ENCODE measurements around the gene MYH13. TPM values are rescaled to one million over a fixed set of nuclear protein-coding genes. Genes with fewer than 3 reads are reported as not detected.

MYH13 gene
- total RNA-seq, 4 donors from 2014 or later, result not detected

- Histone ChIP-seq H3K4me3 (no peak overlapping the region), H3K27ac (no peak overlapping the region), H3K4me1 (no peaks in the 10 kb centered on the region), H3K9me3 (no peaks in the 10 kb centered on the region), H3K27me3 (no peaks in the 10 kb centered on the region), H3K36me3 (no peaks in the 10 kb centered on the region)
- TF ChIP-seq CTCF (IDR thresholded peaks at IDR 0.05), result no peak
- no peak for TF ChIP-seq EP300 (IDR thresholded peaks at IDR 0.05)
- no peak for TF ChIP-seq POLR2A (IDR thresholded peaks at IDR 0.05)
- 80 to 84% methylated on average over 4 of the region's 4 CpGs for WGBS, 2 donors
- no peak for DNase-seq (ENCODE audit: low spot score in 2 of 2)
These were observed 42.4 kb upstream of the MYH13 start for GRCh38 chr17:10415161-10415560.

- no peak for TF ChIP-seq CTCF (IDR thresholded peaks at IDR 0.05)
- TF ChIP-seq POLR2A (IDR thresholded peaks at IDR 0.05), result no peak
- TF ChIP-seq EP300 (IDR thresholded peaks at IDR 0.05), result no peak
- DNase-seq (ENCODE audit: low spot score in 2 of 2), result no peak
- H3K27me3 ChIP-seq, result no peaks in the 10 kb centered on the region
- no peak overlapping the region for H3K4me3 ChIP-seq
- H3K36me3 ChIP-seq, result no peaks in the 10 kb centered on the region
- H3K4me1 ChIP-seq, result no peaks in the 10 kb centered on the region
- no peaks in the 10 kb centered on the region for H3K9me3 ChIP-seq
- no peak overlapping the region for H3K27ac ChIP-seq
These were observed 30.8 kb upstream of the MYH13 start for GRCh38 chr17:10403589-10403988.

- Histone ChIP-seq H3K27ac (no peak overlapping the region), H3K4me1 (no peaks in the 10 kb centered on the region), H3K9me3 (no peaks in the 10 kb centered on the region), H3K27me3 (no peaks in the 10 kb centered on the region), H3K4me3 (no peak overlapping the region), H3K36me3 (no peaks in the 10 kb centered on the region)
- DNase-seq (ENCODE audit: low spot score in 2 of 2), result no peak
- TF ChIP-seq CTCF (IDR thresholded peaks at IDR 0.05), result no peak
- TF ChIP-seq POLR2A (IDR thresholded peaks at IDR 0.05), result no peak
- TF ChIP-seq EP300 (IDR thresholded peaks at IDR 0.05), result no peak
- 81 to 84% methylated on average over 9 of the region's 9 CpGs for WGBS, 2 donors
These were observed 25.5 kb upstream of the MYH13 start for GRCh38 chr17:10398352-10398751.

- DNase-seq (ENCODE audit: low spot score in 2 of 2), result no peak
- Histone ChIP-seq H3K36me3 (no peaks in the 10 kb centered on the region), H3K4me1 (no peaks in the 10 kb centered on the region), H3K27ac (no peak overlapping the region), H3K9me3 (no peaks in the 10 kb centered on the region), H3K4me3 (no peak overlapping the region), H3K27me3 (no peaks in the 10 kb centered on the region)
- TF ChIP-seq EP300 (IDR thresholded peaks at IDR 0.05), result no peak
- TF ChIP-seq CTCF (IDR thresholded peaks at IDR 0.05), result no peak
- TF ChIP-seq POLR2A (IDR thresholded peaks at IDR 0.05), result no peak
- WGBS, 2 donors, result 85 to 86% methylated on average over 14 of the region's 14 CpGs
These were observed 23.8 kb upstream of the MYH13 start for GRCh38 chr17:10396524-10397163.

- Histone ChIP-seq H3K4me1 (no peaks in the 10 kb centered on the region), H3K9me3 (no peaks in the 10 kb centered on the region), H3K27me3 (no peaks in the 10 kb centered on the region), H3K27ac (no peak overlapping the region), H3K4me3 (no peak overlapping the region), H3K36me3 (no peaks in the 10 kb centered on the region)
- WGBS, 2 donors, result 87 to 88% methylated on average over 6 of the region's 6 CpGs
- TF ChIP-seq POLR2A (IDR thresholded peaks at IDR 0.05), result no peak
- no peak for TF ChIP-seq CTCF (IDR thresholded peaks at IDR 0.05)
- TF ChIP-seq EP300 (IDR thresholded peaks at IDR 0.05), result no peak
- DNase-seq (ENCODE audit: low spot score in 2 of 2), result no peak
These were observed 21.5 kb upstream of the MYH13 start for GRCh38 chr17:10394201-10394887.
